T-helper 2 cell treated with Interferon-gamma antibody and Interleukin-4, amounts not matched to agents 5 μg/mL and 100 μg/mL, for 36 hours (primary cell): ENCODE results near the gene IKBKG.
"Not testable (repeated sequence)": the region's sequence is repeated elsewhere in the genome, so short reads cannot be mapped to it uniquely, and the experiment has no call there.

Experiments
- DNase-seq: peaks from one replicate; pipeline ENCODE4 v3.0.0; 2021; ENCODE audit warnings: low spot score
- H3K27ac Mint-ChIP-seq: one replicate; pipeline ENCODE4 v1.8.0; 2021; ENCODE audit warnings: mild to moderate bottlenecking, mixed read lengths
- H3K27me3 Mint-ChIP-seq: one replicate; pipeline ENCODE4 v1.8.0; 2021; ENCODE audit warnings: low read depth, mixed read lengths
- H3K36me3 Mint-ChIP-seq: one replicate; pipeline ENCODE4 v1.8.0; 2021; ENCODE audit warnings: low read depth, mixed read lengths
- H3K4me1 Mint-ChIP-seq: one replicate; pipeline ENCODE4 v1.8.0; 2021; ENCODE audit warnings: low read depth, mixed read lengths
- H3K4me3 Mint-ChIP-seq: one replicate; pipeline ENCODE4 v1.8.0; 2022; ENCODE audit warnings: mild to moderate bottlenecking, moderate library complexity, mixed read lengths
- H3K9me3 Mint-ChIP-seq: one replicate; pipeline ENCODE4 v1.8.0; 2021; ENCODE audit warnings: mixed read lengths

IKBKG gene

DNA sequence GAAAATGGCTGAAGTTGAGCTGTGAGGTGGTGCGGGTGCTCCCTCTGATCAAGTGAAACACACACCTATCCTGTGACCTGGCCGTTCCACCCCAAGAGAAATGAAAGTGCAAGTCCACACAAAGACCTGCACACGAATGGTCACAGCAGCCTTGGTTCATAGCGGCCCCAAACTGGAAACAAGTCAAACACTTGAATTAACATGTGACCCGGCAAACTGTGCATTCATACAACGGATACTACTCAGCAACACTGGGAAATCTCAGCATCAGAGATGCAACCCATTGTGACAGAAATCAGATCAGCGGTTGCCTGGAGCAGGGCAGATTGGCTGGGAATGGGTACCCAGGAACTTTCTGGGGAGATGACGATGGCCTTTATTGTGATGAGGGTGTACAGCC, 8.3 kb upstream of the IKBKG start:
- no peak for DNase-seq
- Mint-ChIP-seq H3K27me3 (no peaks in the 10 kb centered on the region), H3K9me3 (no peaks in the 10 kb centered on the region), H3K27ac (no peak overlapping the region), H3K4me1 (peaks cover 9% of the 10 kb centered on the region), H3K36me3 (peaks cover 14% of the 10 kb centered on the region), H3K4me3 (no peak overlapping the region)

- H3K27me3 Mint-ChIP-seq, H3K4me3 Mint-ChIP-seq, DNase-seq, H3K27ac Mint-ChIP-seq, H3K9me3 Mint-ChIP-seq: not testable (repeated sequence)
- H3K4me1 Mint-ChIP-seq: peaks cover 12% of the 10 kb centered on the region
- peaks cover 16% of the 10 kb centered on the region for H3K36me3 Mint-ChIP-seq
These were observed 7.1 kb upstream of the IKBKG start for GRCh38 chrX:154540365-154540764.

DNA sequence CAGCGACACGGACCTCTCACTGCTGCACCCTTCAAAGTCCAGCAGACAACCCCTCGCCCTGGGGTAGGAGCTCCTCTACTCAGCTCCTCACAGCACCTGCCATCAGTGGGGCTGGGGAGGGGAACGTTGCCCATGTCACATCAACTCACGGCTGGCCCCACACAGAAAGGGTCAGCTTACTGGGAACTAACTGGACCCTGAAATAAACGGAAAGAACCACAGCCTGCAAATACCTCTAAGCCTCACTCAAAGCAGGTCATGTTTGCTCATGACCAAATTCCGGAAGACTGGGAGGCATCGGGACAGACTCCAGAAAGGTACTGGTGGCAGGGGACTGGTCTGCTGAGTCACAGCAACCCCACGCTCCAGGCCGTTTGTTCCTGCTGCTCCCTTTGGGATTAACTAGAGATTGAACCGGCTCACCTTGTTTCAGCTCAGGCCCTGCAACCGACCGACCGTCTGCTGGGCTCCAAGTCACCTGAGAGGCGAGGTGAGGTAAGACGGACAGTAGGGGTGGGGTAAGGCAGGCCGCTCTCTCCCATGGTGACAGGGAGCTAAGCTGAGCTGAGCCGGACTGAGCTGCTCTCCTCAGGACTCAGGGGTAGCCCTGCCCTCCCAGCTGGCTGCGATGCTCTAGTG, 6.4 kb upstream of the IKBKG start:
- H3K27me3 Mint-ChIP-seq: no peaks in the 10 kb centered on the region
- H3K27ac Mint-ChIP-seq: no peak overlapping the region
- no peak overlapping the region for H3K4me3 Mint-ChIP-seq

GRCh38 chrX:154541589-154541895, 5.9 kb upstream of the IKBKG start:
- no peak for DNase-seq
- no peak overlapping the region for H3K27ac Mint-ChIP-seq
- no peak overlapping the region for H3K4me3 Mint-ChIP-seq
- H3K36me3 Mint-ChIP-seq: peaks cover 21% of the 10 kb centered on the region
- no peaks in the 10 kb centered on the region for H3K9me3 Mint-ChIP-seq
- peaks cover 16% of the 10 kb centered on the region for H3K4me1 Mint-ChIP-seq
- H3K27me3 Mint-ChIP-seq: no peaks in the 10 kb centered on the region

More for the DNA sequence above, 6.4 kb upstream of the IKBKG start:
- no peak for DNase-seq
- H3K9me3 Mint-ChIP-seq: no peaks in the 10 kb centered on the region
- H3K4me1 Mint-ChIP-seq: peaks cover 13% of the 10 kb centered on the region
- H3K36me3 Mint-ChIP-seq: peaks cover 18% of the 10 kb centered on the region

- H3K4me3 Mint-ChIP-seq: peak overlapping the region; percentile 75
- H3K4me1 Mint-ChIP-seq: peaks cover 16% of the 10 kb centered on the region
- H3K36me3 Mint-ChIP-seq: peaks cover 21% of the 10 kb centered on the region
- no peaks in the 10 kb centered on the region for H3K27me3 Mint-ChIP-seq
- no peak for DNase-seq
- H3K27ac Mint-ChIP-seq: peak overlapping the region; percentile 84
- H3K9me3 Mint-ChIP-seq: no peaks in the 10 kb centered on the region
These were observed 5.3 kb upstream of the IKBKG start for GRCh38 chrX:154541896-154542722.

GRCh38 chrX:154542723-154543424, 4.5 kb upstream of the IKBKG start:
- H3K36me3 Mint-ChIP-seq: peaks cover 22% of the 10 kb centered on the region
- H3K4me3 Mint-ChIP-seq: peak overlapping the region; percentile 75
- H3K27ac Mint-ChIP-seq: peak overlapping the region; percentile 84
- no peaks in the 10 kb centered on the region for H3K9me3 Mint-ChIP-seq
- H3K4me1 Mint-ChIP-seq: peaks cover 17% of the 10 kb centered on the region
- H3K27me3 Mint-ChIP-seq: no peaks in the 10 kb centered on the region
- no peak for DNase-seq

GRCh38 chrX:154545673-154546274, 1.6 kb upstream of the IKBKG start:
- no peak for DNase-seq
- Mint-ChIP-seq H3K36me3 (peaks cover 32% of the 10 kb centered on the region), H3K4me1 (peaks cover 32% of the 10 kb centered on the region), H3K27ac (peak overlapping the region; percentile 36), H3K9me3 (no peaks in the 10 kb centered on the region), H3K4me3 (peak overlapping the region; percentile 75), H3K27me3 (no peaks in the 10 kb centered on the region)

DNA sequence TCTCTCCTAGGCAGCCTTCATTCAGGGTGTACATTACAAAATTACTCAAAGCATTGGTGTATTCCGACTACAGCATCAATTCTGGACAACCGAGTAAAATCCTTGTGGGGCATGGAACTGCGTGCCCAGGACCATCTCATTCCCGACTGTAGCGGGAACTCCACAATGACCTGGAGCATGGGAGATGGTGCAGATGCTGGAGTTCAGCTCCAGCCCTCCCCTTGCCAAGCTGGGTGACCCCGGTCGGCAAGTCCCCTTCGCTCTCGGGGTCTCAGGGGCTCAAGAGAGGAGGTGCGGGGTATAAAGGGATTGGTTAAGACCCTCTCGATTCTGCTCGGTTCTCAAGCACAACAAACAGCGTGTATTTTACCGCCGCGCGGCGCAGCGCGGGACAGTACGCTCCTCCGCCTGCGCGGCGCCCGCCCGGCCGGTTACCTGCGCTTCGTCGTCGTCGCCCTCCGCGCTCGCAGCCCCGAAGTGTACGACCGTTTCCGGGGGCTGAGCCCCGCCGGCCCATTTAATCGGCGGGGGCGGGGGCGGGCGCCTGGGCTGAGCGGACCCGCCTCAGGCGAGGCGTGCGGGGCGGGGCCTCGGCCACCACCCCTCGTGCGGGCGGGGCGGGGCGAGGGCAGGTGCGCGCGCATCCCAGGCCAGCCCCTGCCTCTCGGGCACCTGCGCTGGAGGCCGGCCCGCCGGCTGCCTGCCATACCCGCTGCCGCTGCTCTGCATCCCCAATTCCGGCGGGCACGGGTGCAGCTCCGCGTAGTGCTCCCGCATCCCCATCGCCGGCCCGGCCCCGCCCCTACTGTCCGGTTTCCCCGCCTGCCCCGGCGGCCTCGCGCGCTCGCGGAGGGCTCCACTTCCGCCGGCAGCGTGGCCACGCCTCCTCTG, 821 bp upstream of the IKBKG start, which contains the start of gene G6PD:
TSS of gene G6PD (minus strand) at position 493 of the 891 bp plus-strand sequence. CDS start 691 bp downstream, outside the sequence.
- H3K4me1 Mint-ChIP-seq: peaks cover 32% of the 10 kb centered on the region
- peak within 1 kb of the TSS; percentile 93 for H3K27ac Mint-ChIP-seq
- no peaks in the 10 kb centered on the region for H3K9me3 Mint-ChIP-seq
- peak; percentile 83 for DNase-seq
- H3K36me3 Mint-ChIP-seq: peaks cover 33% of the 10 kb centered on the region
- peak within 1 kb of the TSS; percentile 96 for H3K4me3 Mint-ChIP-seq
- no peaks in the 10 kb centered on the region for H3K27me3 Mint-ChIP-seq

DNA sequence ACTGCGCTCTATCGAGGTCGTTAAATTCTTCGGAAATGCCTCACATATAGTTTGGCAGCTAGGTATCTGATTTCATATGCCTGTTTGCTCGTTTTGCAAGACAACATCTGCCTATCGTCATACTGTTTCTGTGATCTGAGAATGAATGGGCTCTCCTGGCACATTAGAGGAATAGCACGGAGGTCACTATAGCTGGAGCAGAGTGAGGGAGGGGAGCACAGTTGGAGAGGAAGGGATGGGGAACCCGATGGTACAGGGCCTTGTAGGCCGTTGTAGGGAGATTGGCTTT, 552 bp downstream of the IKBKG start:
- H3K9me3 Mint-ChIP-seq: no peaks in the 10 kb centered on the region
- no peak for DNase-seq
- peaks cover 25% of the 10 kb centered on the region for H3K4me1 Mint-ChIP-seq
- peak overlapping the region; percentile 96 for H3K4me3 Mint-ChIP-seq
- H3K27me3 Mint-ChIP-seq: no peaks in the 10 kb centered on the region
- H3K36me3 Mint-ChIP-seq: peaks cover 34% of the 10 kb centered on the region
- H3K27ac Mint-ChIP-seq: peak overlapping the region; percentile 93

DNA sequence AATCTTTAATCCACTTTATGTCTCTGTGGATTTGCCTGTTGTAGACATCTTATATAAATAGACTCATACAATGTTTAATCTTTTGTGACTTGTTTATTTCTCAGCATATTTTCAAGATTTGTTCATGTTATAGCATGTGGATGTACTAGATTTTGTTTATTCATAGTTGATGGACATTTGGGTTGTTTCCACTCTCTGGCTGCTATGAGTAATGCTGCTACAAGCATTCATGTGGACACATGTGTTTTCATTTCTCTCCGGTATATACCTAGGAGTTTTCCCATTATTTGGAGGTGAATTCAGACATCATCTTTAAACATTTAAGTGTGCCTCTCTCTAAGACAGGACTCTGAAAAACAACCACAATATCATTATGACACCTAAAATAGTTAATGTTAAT, 2.3 kb downstream of the IKBKG start:
- DNase-seq: no peak
- Mint-ChIP-seq H3K36me3 (peaks cover 38% of the 10 kb centered on the region), H3K9me3 (no peaks in the 10 kb centered on the region), H3K4me1 (peaks cover 23% of the 10 kb centered on the region), H3K27ac (peak overlapping the region; percentile 11), H3K27me3 (no peaks in the 10 kb centered on the region), H3K4me3 (peak overlapping the region; percentile 59)

DNA sequence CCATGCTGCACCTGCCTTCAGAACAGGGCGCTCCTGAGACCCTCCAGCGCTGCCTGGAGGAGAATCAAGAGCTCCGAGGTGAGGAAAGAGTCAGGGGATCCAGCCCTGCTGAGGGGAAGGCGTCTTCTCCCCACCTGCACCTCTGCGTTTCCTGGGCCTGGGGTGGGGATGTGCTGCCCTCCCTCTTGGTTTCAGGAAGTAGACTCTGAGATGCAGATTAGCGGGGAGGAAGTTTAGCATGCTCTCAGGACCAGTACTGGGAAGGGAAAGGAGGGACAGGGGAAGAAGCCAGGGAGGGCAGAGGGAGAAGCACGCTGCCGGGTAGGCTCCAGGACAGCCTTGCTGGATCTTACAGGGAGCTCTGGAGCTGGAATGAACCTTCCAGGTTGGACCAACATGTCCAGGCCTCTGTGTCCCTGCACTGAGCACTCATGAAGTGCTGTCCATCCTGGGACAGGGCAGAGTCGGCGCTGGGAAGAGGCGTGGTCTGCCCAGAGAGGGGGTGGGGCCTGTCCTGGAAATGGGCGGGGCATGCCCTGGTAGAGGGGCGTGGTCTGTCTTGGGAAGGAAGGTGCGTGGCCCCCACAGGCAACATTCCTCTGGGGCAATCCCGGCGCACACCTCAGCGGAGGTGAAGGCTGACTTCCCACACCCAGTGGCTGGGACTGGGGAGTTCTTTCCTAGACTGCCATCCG, 4.8 kb downstream of the IKBKG start:
- not testable (repeated sequence) for H3K27me3 Mint-ChIP-seq, H3K9me3 Mint-ChIP-seq, DNase-seq, H3K4me3 Mint-ChIP-seq
- peaks cover 35% of the 10 kb centered on the region for H3K36me3 Mint-ChIP-seq
- H3K27ac Mint-ChIP-seq: peak overlapping the region; percentile 31
- H3K4me1 Mint-ChIP-seq: peaks cover 16% of the 10 kb centered on the region

- peaks cover 11% of the 10 kb centered on the region for H3K36me3 Mint-ChIP-seq
- not testable (repeated sequence) for H3K27me3 Mint-ChIP-seq, H3K4me1 Mint-ChIP-seq, H3K27ac Mint-ChIP-seq, DNase-seq, H3K9me3 Mint-ChIP-seq, H3K4me3 Mint-ChIP-seq
These were observed 10.8 kb downstream of the IKBKG start for GRCh38 chrX:154558060-154558690.
